OCI-LY3 (cell line): Measurements from ENCODE around the gene UQCC5.
"Not testable (repeated sequence)": the region's sequence is repeated elsewhere in the genome, so short reads cannot be mapped to it uniquely, and the experiment has no call there.

Source experiments
- H2AFZ ChIP-seq: fragments of 200-600, 300-600 bp; shearing (Covaris generic); 2 replicates; pipeline ENCODE4 v1.6.0; 2014; ENCODE audit warnings: antibody characterized with exemption, low read depth, low read length
- H3K27ac ChIP-seq: fragments of 200-600, 300-600 bp; sonication (generic); 2 replicates; pipeline ENCODE4 v1.5.1; 2014; ENCODE audit warnings: mild to moderate bottlenecking, low read length, moderate library complexity, mixed read lengths
- H3K27me3 ChIP-seq: fragments of 200-600, 300-600 bp; sonication (generic); 2 replicates; pipeline ENCODE4 v1.6.1; 2014; ENCODE audit warnings: low read depth, low read length, mixed read lengths
- H3K36me3 ChIP-seq: fragments of 200-600, 300-600 bp; sonication (generic); replicated peaks from 2 replicates; pipeline ENCODE3; 2014; ENCODE audit warnings: low read depth, low read length, mixed read lengths
- H3K4me1 ChIP-seq: fragments of 300-600, 200-600 bp; sonication (generic); 2 replicates; pipeline ENCODE4 v1.6.1; 2014; ENCODE audit warnings: low read length, mixed read lengths
- H3K4me2 ChIP-seq: fragments of 200-600, 300-600 bp; sonication (generic); 2 replicates; pipeline ENCODE4 v1.6.1; 2014; ENCODE audit warnings: low read length, mixed read lengths
- H3K4me3 ChIP-seq: fragments of 300-600, 200-600 bp; sonication (generic); 2 replicates; pipeline ENCODE4 v1.5.1; 2014; ENCODE audit warnings: antibody characterized with exemption, mild to moderate bottlenecking, low read length, moderate library complexity
- H3K79me2 ChIP-seq: fragments of 300-600, 200-600 bp; shearing (Covaris generic); 2 replicates; pipeline ENCODE4 v1.6.1; 2014; ENCODE audit warnings: mild to moderate bottlenecking, low read length, mixed read lengths
- H3K9ac ChIP-seq: fragments of 300-600, 200-600 bp; shearing (Covaris generic); 2 replicates; pipeline ENCODE4 v1.6.0; 2014; ENCODE audit warnings: mild to moderate bottlenecking, low read length, moderate library complexity
- H3K9me3 ChIP-seq: fragments of 200-600, 300-600 bp; shearing (Covaris generic); 2 replicates; pipeline ENCODE4 v1.6.1; 2014; ENCODE audit warnings: low read length, mixed read lengths; ENCODE audit not compliant: insufficient read depth
- H4K20me1 ChIP-seq: fragments of 200-600, 300-600 bp; sonication (generic); 2 replicates; pipeline ENCODE4 v1.6.1; 2016; ENCODE audit warnings: low read length, mixed read lengths; ENCODE audit not compliant: insufficient read depth
- CTCF ChIP-seq: fragments of 200-600, 300-600 bp; sonication (generic); IDR thresholded peaks from 2 replicates; pipeline ENCODE4 v1.5.1; 2014; ENCODE audit warnings: antibody characterized with exemption, low read length, low read depth
- EZH2phosphoT487 ChIP-seq: fragments of 200-600 bp; shearing (Covaris generic); IDR thresholded peaks from 2 replicates; pipeline ENCODE4 v1.6.1; 2018; ENCODE audit warnings: antibody characterized with exemption, mixed run types, low read depth

The UQCC5 gene

DNA sequence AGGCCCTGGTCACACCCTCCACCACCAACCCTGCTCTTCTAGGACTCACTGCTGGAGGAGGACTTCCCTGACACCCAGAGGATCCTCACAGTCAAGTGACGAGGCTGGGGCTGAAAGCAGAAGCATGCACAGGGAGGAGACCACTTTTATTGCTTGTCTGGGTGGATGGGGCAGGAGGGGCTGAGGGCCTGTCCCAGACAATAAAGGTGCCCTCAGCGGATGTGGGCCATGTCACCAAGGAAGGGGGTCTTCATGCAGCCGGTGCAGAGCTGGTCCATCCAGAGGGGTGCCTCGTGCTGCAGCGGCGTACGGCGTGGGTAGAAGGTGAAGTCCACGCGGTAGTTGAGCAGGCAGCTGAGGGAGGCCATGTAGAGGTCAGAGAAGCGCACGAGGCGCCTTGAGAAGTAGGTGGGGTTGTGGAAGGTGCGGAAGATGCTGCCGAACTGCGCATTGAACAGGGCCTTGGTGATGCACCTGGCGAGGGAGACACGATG, 12.1 kb upstream of the UQCC5 start:
- H2AFZ ChIP-seq = no peak overlapping the region
- no peaks in the 10 kb centered on the region; the same call in 1 of the 2 replicates for H4K20me1 ChIP-seq
- H3K79me2 ChIP-seq = no peaks in the 10 kb centered on the region
- no peak overlapping the region for H3K9ac ChIP-seq
- H3K4me3 ChIP-seq = no peak overlapping the region
- no peaks in the 10 kb centered on the region for H3K27me3 ChIP-seq
- no peaks in the 10 kb centered on the region for H3K4me1 ChIP-seq
- TF ChIP-seq CTCF = no peak
- TF ChIP-seq EZH2phosphoT487 = no peak
- H3K27ac ChIP-seq = no peak overlapping the region
- no peaks in the 10 kb centered on the region for H3K9me3 ChIP-seq
- H3K4me2 ChIP-seq = no peak overlapping the region
- H3K36me3 ChIP-seq = peaks cover 33% of the 10 kb centered on the region

DNA sequence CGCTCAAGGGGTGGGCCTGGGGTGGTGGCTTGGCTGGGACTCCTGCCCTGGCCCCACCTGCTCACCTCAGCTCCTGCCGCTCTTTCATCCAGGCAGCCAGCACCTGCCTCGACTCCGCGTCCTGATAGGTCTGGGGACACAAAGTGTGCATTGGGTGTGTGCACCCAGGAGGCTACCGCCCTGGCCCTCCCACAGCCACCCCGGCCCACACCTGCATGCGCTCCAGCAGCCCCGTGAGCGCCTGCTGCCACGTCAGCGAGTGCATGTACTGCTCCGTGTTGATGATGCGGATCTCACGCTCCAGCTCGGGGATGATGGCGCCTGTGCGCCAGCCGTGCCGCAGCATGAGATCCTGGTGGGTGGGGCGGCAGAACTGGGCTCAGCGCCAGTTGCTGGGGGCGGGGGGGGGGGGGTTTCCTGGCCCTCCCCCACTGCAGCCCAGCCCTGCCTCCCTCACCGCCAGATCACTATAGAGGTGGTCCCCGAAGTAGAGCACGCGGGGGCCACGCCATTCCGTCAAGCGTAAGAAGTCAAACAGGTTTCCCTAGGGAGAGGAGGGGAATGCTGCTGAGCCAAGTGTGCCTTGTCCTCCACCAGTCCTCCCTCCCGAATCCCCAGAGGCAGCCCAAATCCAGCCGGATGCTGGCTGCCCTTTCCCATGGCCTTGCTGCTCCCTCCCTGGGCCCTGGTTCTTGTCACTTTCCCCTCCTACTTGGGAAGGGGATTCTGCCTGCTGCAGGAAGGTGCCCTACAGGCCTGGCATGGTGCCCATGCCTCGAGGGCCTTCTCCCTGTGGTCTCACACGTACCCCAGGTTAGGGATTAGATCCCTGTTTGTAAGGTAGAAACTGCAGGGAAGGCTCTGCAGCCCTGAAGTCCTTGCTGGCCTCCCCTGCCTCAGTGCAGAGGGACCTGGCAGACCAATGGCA, 11.4 kb upstream of the UQCC5 start:
- Histone ChIP-seq H3K79me2 (peaks cover 3% of the 10 kb centered on the region), H3K27ac (no peak overlapping the region), H3K4me1 (no peaks in the 10 kb centered on the region), H3K9me3 (no peaks in the 10 kb centered on the region), H3K27me3 (no peaks in the 10 kb centered on the region), H3K4me2 (no peak overlapping the region), H3K9ac (no peak overlapping the region), H3K4me3 (no peak overlapping the region), H4K20me1 (no peaks in the 10 kb centered on the region; the same call in 1 of the 2 replicates), H2AFZ (no peak overlapping the region), H3K36me3 (peaks cover 33% of the 10 kb centered on the region)
- TF ChIP-seq EZH2phosphoT487 (no peak), CTCF (no peak)

GRCh38 chr3:52525680-52526561, 10.5 kb upstream of the UQCC5 start:
- no peak overlapping the region for H3K4me3 ChIP-seq
- H3K9ac ChIP-seq = no peak overlapping the region
- peaks cover 33% of the 10 kb centered on the region for H3K36me3 ChIP-seq
- H3K79me2 ChIP-seq = peaks cover 10% of the 10 kb centered on the region
- H3K27ac ChIP-seq = no peak overlapping the region
- peaks cover 6% of the 10 kb centered on the region for H4K20me1 ChIP-seq
- TF ChIP-seq EZH2phosphoT487 (no peak), CTCF (no peak)
- H3K9me3 ChIP-seq = no peaks in the 10 kb centered on the region
- no peaks in the 10 kb centered on the region for H3K27me3 ChIP-seq
- no peak overlapping the region for H2AFZ ChIP-seq
- H3K4me2 ChIP-seq = no peak overlapping the region
- no peaks in the 10 kb centered on the region for H3K4me1 ChIP-seq

- H3K79me2 ChIP-seq = peaks cover 17% of the 10 kb centered on the region
- H3K4me1 ChIP-seq, H3K9me3 ChIP-seq, H3K27me3 ChIP-seq, H3K4me2 ChIP-seq, H2AFZ ChIP-seq, H3K9ac ChIP-seq, H3K27ac ChIP-seq, H3K4me3 ChIP-seq: not testable (repeated sequence)
- H4K20me1 ChIP-seq = peaks cover 14% of the 10 kb centered on the region
- peaks cover 33% of the 10 kb centered on the region for H3K36me3 ChIP-seq
Measured at GRCh38 chr3:52526671-52527038, 9.8 kb upstream of the UQCC5 start.
